Superior temporal gyrus (tissue), 1 donor: Measurements from ENCODE around the gene B4GALT1.

Experiments used
- DNase-seq: peaks from one replicate; pipeline ENCODE4 v3.0.0-alpha.2; 2016; ENCODE audit errors: extremely low spot score

B4GALT1 gene, protein sequence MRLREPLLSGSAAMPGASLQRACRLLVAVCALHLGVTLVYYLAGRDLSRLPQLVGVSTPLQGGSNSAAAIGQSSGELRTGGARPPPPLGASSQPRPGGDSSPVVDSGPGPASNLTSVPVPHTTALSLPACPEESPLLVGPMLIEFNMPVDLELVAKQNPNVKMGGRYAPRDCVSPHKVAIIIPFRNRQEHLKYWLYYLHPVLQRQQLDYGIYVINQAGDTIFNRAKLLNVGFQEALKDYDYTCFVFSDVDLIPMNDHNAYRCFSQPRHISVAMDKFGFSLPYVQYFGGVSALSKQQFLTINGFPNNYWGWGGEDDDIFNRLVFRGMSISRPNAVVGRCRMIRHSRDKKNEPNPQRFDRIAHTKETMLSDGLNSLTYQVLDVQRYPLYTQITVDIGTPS

DNA sequence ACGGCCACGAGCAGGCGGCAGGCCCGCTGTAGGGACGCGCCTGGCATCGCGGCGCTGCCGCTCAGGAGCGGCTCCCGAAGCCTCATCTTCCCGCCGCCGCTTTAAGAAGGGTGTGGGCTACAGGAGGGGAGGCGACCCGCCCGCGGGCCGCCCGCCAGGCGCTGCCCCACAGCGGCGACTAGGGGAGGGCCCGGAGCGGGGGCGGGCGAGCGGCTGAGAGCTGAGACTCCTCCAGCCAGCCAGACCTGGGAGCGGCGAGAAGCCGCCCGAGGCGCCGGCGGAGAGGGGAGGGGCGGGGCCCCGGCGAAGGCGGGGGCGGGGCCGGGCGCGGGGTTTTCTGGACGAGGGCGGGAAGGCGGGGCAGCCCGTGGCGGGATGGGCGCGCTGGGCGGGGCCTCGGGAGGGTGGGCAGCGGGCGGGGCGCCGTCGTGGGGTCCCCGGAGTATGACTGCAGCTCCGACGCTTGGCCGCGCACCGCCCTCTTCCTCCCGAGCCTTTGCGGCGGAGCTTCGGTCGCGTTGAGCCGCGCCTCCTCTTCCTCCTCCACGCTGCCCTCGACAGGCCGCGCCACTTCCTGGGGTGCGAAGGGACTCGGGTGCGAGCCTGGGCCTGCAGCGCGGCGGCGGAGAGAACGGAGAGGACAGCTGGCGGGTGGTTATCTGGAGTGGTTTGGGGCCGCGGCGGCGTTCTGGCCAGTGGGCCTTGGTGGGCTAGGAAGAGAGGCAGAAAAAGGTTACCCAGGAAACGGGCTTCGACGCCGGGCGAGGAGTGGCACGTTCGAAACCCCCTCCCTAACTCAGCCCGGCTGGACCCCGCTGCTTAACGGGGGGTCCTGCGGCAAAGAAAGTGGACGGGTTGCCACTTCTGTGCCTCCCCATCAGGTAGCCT is at the start of gene B4GALT1:
Gene B4GALT1 (minus strand): TSS at position 253 of the 888 bp plus-strand sequence. CDS start 167 bp downstream, at position 86.
- peak; percentile 48 for DNase-seq

DNA sequence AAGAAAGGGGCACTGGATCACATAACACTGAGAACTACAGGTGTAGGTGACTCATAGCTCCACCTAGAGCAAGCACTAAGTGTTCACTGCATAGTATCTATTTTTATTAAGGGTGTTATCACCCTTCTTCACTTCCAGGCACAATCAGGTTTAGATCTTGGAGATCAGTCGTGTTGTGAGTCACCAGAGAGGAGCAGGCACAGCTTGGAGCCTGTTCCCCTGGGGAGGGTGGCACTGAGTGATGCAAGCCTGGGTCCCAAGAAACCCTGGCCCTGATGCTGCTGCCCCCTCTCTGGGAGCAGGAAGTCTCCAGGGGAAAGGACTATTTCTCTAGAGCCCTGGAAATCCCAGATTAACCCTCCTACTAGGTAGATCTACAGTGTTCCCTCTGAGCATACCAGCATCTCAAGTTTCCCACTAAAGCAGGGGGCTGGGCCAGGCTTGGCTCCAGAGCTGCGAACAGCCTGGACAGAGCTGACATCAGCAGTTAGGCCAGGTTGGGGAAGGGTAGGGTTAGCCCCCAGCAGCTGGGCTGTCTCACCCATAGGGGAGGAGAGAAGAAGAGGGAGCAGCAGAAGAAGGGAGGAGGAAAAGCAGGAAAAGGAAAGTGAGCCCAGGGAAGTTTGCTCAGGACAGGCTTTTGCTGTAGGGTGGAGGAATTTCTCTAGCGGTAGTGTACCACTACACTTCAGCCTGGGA is 44.7 kb upstream of the B4GALT1 start:
- DNase-seq: no peak

DNA sequence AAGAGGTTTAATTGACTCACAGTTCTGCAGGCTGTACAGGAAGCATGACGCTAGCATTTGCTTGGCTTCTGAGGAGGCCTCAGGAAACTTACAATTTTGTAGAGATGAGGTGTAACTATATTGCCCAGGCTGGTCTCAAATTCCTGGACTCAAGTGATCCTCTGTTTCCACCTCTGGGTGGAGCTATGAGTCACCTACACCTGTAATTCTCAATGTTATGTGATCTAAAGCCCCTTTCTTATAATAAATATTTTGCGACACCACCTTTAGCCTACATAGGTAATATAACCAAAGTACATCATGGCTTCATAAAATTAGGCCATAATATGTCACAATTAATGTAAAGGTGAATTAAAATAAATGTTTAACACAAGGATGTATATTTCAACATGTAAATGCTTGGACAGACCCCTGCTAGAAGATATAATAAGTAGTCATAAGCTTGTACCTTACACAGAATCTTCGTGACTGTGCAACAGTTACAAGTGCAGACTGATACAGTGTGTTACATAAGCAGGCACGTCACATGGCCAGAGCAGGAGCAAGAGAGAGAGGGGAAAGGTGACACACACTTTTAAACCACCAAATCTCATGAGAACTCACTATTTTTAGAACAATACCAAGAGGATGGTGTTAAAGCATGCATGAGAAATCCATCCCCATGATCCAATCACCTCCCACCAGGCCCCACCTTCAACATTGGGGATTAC is 43.0 kb upstream of the B4GALT1 start:
- DNase-seq: no peak

GRCh38 chr9:33209394-33209793 is 42.3 kb upstream of the B4GALT1 start:
- no peak for DNase-seq

GRCh38 chr9:33202552-33203201 is 35.5 kb upstream of the B4GALT1 start:
- DNase-seq: no peak

- no peak for DNase-seq
These were observed 34.9 kb upstream of the B4GALT1 start for GRCh38 chr9:33202018-33202417.

DNA sequence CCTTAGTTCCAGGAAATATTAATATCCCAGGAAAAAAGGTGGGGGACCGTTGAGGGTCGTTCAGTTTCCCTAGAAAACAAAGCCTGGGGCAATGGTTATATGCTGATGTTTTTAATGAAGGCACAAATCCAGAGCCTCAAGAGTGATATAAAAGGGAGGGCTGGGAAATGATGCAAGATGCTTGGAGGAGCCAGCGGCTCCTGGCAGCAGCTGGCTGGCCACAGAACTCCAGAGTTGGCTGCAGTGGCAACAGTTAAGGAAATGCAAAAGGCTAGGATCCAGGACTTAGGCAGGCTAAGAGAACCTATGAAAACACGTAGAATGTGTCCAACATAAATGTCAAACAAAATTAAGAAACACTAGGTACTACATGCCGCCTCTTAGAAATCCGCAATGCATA is 31.0 kb upstream of the B4GALT1 start:
- no peak for DNase-seq

- DNase-seq: no peak
These were observed 30.4 kb upstream of the B4GALT1 start for GRCh38 chr9:33197279-33198152.

GRCh38 chr9:33196736-33197135 is 29.6 kb upstream of the B4GALT1 start:
- DNase-seq: no peak

GRCh38 chr9:33193818-33194217 is 26.7 kb upstream of the B4GALT1 start:
- DNase-seq: no peak

GRCh38 chr9:33192493-33193255 is 25.5 kb upstream of the B4GALT1 start:
- DNase-seq: no peak

DNA sequence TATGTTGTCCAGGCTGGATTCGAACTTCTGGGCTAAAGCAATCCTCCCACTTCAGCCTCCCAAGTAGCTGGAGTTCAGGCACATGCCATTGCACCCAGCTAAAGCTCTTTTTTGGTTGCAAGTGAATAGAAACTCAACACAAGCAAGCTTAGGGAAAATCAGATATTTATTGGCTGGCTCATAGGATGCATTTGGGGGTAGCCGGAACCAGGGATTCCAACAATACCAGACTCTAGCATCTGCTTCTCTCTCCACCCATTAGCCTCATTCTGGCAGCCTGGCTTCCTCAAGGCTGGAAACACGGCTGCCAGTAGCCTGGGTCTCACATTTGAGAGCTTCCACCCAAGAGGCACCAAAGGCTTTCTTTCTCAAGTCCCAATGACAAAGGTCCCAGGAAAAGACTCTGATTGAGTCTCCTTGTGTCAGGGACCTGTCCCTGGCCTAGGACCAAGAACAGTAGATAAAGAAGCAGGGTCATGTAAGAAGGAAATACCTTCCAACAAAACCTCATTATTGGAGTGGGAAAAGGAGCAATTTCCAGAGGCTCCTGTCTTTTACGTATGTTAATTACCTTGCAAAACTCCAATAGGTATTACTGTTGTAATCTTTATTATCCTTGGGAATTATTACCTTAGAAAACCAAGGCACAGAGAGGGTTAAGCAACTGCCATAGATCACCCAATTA is 23.0 kb upstream of the B4GALT1 start:
- DNase-seq: no peak

- no peak for DNase-seq
These were observed 22.2 kb upstream of the B4GALT1 start for GRCh38 chr9:33189331-33189791.

GRCh38 chr9:33188711-33189110 is 21.6 kb upstream of the B4GALT1 start:
- DNase-seq: no peak

- no peak for DNase-seq
These were observed 20.5 kb upstream of the B4GALT1 start for GRCh38 chr9:33187519-33188218.

DNA sequence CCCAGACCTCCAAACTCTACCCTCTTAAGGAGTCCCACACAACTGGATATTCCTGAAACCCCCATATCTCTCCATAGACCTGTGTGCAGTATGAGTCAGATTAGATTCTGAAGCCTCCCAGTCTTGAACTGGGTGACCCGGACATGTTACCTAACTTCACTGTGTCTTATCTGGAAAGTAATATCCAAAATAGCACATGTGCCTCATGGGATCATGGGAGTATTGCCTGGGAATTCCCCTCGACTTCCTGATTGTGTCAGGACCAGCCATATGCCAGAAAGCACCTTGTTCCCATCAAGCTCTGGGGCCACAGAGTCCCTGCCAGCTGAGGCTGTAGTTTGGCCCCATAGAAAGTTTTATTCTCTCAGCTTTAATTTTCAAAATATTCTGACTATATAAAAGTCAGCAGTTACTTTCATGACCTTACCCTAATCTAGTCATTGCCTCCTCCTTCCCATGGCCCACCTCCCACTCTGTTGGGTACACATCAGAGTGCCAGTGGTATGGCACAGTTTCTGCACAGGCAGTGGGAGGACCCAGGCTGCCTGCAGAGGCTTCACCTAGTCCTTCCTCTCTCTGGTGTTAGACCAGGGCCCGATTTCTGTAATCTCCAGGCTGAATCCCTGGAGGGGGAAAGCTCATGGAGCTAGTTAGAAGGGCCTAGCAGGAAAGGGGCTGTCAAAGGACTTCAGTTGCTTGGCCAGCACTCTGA is 19.5 kb upstream of the B4GALT1 start:
- DNase-seq: no peak

GRCh38 chr9:33185858-33186257 is 18.7 kb upstream of the B4GALT1 start:
- no peak for DNase-seq
